Ammon's horn (tissue), 1 donor: Measurements from ENCODE around the gene MTERF4.

Source experiments
- DNase-seq: peaks from one replicate; pipeline ENCODE4 v3.0.0-alpha.2; 2016; ENCODE audit warnings: low spot score

The MTERF4 gene

DNA sequence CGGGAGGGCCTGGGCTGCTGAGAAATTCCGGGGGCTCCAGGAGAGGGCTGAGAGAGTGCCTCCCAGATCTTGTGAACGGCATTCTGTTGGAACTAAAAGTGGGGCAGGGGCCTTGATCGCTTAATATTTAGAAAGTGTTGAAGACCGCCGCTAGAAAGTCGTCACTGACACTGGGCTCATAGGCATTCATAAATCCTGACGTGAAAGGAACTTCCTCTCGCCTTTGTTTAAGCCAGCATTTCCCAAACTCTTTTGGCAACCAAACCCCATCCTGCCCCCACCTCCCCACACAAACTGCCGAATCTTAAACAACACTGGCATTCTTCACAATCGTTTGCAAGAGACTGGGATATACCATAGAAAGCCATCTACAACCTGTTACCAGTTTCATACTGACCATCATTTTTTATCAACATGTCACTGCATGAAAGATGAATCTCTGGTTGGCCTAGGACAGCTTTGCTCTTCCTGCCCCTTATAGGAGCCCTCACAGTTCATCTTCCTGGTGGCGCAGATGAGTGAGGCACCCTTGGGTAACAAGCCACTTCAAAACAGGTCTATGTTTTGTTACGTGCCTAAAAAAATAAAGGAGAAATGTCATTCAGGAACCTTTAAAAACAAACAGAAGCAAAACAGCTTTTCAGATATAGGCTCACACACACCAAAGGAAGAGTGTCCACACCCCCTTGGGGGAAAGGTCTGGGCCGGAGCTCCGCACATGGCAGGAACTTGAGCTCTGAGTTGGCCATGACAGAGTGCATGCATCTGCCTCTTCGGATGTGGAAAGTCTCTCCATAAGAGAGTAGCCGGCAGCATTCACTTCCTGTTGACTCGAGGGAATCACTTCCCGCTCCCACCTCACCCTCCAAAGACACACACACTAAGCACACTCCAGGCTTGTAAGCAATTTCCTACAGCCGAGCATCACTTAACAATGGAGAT lies 13.0 kb downstream of the MTERF4 start:
- DNase-seq, result no peak

DNA sequence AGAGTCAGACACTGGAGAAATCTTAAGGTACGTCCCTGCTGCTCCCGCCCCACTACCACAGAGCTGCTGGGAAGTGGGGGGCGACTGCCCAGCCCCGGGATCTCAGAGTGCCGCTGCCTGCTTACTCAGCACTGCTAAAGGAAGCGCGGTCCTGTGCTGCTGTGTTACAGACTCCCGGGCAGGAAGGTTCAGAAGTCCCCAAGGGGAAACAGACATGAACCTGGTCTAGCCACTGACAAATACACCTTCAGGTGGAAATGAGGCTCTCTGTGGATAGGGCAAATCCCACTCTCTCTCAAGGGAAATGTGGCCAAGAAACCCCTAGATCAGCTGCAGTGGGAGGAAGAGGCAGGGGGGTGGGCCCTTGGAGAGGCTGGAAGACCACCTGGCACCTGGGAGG lies 13.7 kb downstream of the MTERF4 start:
- no peak for DNase-seq

DNA sequence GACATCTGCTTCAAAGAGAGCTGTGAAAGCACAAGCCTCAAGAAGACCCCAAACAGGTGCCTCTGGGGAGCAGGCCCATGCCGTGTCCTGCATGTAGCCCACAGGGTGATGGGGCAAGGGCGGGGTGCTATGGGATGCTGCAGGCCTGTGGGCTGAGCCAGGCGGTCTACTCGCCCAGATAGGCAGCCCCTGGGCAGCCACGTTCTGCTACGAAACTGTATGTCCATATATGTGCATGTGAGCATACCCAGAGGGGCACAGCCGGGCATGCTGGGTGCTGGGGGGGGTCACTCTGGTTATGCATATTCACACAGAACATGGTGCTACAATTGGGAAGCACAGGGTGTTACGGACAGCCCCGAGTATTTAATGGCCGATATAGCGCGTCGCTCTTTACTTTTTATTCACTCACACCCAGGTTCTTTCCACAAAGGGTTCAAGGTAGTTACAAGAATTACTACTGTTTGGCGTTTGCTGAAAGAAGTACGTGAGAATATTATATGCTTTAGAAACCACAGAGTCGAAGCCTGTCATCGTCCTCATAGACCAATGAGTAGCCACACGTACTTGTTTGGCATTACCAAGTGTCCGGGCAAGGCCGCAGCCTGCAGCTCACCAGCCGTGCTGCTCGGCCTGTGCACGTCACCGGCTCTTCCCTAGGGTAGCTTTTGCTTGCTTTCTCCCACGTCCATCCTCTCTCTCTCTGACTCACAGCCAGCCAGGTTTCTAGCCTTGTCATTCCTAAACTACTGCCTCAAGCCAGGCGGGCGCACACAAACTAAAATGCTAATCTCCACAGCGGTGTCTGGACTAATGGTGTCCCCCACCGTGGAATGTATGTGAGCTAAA lies 14.4 kb downstream of the MTERF4 start:
- DNase-seq, result no peak

GRCh38 chr2:241084856-241085444 lies 17.1 kb downstream of the MTERF4 start:
- no peak for DNase-seq

GRCh38 chr2:241083091-241083415 lies 19.0 kb downstream of the MTERF4 start:
- DNase-seq, result no peak

DNA sequence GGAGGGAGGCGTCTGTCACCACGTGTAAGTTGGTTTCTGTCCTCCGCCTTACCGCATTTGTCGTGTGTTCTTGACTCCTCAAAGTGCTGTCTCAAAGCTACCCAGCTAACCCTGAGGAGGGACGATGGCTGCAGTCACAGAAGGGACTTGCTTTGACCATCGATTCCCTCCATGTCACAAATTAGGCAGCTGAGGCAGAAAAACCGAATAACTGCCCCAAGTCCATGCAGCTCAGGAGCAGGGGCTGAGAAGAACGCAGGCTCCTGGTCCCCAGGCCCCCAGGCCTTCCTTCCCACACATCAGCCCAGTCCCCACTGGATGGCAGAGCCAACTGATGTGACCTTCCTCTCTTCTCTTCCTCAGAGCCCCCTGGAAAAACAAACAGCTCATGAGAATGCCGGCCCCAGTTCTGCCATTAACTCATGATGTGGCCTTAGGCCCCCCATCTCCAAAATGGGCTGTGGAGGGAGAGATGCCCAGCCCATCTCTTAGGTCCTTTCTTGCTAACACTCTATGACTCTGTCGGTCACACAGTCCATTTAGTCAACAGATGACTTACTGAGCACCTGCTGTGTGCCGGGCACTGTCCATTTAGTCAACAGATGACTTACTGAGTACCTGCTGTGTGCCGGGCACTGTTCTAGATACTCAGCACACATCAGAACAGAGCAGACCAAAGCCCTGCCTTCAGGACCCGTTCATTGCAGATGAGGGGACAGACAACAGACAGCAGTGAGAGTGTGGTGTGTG lies 19.6 kb downstream of the MTERF4 start:
- no peak for DNase-seq

DNA sequence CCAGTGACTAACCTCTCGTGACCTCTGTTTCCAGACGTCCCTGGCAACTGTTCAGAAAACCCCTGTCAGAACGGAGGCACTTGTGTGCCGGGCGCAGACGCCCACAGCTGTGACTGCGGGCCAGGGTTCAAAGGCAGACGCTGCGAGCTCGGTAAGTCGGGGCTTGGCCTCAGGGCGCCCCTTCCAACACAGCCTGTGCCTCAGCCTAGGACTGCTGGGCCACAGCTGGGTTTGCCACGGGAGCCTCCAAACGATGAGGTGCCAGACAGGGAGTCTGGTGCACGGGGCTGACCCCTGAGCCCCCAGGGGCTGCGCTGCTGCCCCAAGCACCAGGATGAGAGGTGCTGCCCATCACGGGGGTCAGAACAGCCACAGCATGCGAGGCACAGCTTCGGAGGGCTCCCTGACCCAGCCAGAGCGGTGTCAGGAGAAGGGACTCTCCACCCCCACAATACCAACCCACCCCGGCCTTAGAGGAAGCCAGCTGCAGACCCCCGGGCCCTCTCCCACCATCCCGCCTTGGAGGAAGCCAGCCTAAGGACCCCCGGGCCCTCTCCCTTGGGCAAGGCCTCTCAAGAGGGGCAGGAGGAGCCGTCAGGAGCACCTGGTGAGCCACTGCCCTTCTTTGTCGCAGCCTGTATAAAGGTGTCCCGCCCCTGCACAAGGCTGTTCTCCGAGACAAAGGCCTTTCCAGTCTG lies 20.3 kb downstream of the MTERF4 start:
- DNase-seq, result no peak

DNA sequence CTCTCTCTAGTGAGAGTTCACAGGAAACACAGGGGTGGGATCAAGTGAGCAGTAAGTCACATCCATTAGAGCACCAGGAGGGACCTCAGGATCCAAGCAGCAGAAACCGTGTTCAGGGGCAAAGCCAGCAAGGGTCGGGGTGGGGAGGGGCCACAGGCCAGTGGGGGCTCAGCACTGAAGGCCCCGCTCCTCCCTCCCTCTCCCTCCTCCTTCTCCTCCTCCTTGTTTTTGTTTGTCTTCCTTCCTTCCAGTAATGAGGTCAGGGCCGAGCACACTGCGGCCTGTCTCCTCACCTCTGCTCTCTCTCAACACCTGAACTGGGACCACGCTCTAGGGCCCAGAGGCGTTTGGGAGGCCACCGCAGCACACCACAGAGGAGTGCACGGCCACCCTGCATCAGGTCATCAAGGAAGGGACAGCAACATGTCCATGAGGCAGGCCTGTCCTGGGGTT lies 20.9 kb downstream of the MTERF4 start:
- no peak for DNase-seq

DNA sequence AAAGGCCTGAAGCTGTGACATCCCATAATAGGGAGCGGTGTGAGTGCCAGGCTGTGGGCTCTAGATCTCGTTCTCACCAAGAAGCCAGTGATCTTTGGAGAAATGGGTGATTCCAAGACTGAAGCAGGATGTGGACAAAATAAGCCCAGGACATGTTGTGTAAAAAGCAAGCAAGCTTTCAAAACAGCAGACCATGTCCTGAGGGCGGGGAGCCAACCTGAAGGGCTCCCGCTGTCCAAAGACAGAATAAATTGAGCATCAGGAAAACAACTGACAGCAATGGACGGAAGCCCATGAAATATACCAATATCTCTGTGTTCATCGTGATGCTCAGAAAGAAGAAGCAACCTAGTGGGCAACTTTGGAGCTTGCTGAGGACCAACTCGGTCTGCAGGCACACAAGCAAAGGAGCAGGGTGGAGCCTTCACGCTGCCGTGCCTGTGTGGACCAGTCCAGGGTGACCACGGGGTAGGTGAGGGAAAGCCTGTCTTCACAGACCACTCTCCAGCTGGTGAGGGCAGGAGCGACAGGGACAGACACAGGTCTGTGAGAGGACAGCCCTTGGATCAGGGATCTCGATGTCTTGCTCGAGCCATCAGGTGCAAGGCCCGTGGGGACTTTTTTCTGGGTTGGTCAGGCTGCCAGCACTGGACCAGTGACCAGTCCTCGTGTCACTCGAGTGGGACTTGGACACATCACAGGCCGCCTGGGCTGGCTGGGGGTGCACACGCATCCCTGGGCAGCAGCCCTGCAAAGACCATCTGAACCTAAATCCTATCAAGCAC lies 21.5 kb downstream of the MTERF4 start:
- DNase-seq, result no peak

DNA sequence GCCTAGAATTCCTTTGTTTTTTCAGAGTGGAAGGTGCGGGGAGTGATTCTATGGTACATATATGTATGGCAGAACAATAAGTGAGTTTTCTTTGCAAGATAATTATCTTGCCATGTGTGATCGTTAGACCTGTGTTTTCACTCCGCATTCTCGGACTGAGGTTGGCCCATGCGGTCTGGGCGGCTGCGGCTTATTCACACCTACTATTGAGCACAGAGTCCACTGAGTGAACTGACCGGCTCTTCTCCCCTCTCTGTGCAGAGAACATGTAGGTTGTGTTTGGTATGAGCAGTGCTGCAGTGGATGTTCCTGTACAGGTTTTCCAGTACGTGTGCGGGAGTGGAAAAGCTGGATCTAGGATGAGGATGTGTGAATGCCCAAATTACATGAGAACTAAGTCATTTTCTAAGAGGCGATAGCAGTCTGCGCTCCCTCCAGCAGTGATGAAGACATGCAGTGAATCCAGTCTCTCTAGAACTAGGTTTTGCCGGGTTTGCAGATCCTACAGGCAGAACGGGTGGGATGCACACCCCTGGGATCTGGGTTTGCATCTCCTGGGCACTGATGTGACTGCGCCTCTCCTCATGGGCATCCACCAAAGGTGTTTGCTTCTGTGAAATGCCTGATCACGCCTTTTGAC lies 27.1 kb downstream of the MTERF4 start:
- DNase-seq, result no peak

GRCh38 chr2:241074065-241074818 lies 27.8 kb downstream of the MTERF4 start:
- no peak for DNase-seq

GRCh38 chr2:241073166-241074064 lies 28.7 kb downstream of the MTERF4 start:
- DNase-seq, result no peak

DNA sequence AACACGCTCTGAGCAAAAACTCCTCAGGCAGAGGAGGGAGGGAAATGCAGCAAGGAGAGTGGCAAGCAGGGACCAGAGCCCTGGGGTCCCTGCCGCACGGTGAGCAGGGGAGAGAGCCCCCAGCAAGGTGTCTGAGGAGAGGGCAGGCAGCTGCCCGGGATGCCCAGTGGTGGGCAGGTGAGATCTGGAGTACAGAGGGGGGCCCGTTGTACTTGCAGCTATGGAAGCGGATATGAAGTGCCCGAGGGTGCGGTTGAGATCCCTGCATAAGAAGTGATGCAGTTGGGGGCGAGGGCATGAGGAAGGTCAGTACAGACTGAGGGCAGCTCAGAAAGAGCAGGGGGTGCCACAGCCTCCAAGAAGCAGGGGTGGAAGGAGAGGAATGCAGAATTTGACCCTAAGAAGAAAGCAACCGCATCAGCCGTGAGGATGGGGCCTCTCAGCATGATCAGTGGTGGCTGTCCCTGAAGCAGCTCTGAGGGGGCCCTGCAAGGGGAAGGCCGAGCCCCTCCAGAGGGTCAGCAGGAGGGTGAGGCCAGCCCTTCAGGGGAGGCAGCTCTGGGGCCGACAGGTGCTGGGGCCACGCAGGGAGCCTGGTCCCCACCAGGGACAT lies 29.4 kb downstream of the MTERF4 start:
- DNase-seq, result no peak

DNA sequence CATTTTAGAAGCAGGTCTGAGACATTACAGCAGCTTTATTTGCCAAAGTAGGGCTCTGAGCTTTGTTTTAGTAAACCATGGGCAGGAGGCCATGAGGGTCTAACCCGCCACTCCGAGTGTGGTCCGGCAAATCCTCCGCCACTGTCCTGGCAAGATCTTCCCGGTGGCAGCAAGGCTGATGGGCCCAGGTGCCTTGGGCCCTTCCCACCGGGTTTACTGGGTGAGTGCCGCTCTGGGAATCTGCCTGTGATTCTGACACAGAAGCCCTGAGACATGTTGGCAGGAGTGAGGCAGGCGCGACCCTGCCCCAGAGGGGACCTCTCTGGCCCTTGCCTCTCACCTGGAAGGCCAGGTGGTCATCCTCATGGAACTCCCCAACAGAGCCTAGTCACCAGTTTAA lies 29.9 kb downstream of the MTERF4 start:
- no peak for DNase-seq

- no peak for DNase-seq
These were observed 30.4 kb downstream of the MTERF4 start for GRCh38 chr2:241071677-241072111.

GRCh38 chr2:241070811-241071676 lies 31.0 kb downstream of the MTERF4 start:
- DNase-seq, result no peak

- no peak for DNase-seq
These were observed 31.7 kb downstream of the MTERF4 start for GRCh38 chr2:241070361-241070760.
